ENCODE data around the gene GPC6.
"Not testable (repeated sequence)": the region's sequence is repeated elsewhere in the genome, so short reads cannot be mapped to it uniquely, and the experiment has no call there.

Gene GPC6

GRCh38 chr13:93435651-93436050, 209.0 kb downstream of the GPC6 start:
- no peak for DNase-seq (ENCODE audit: low read depth)

DNA sequence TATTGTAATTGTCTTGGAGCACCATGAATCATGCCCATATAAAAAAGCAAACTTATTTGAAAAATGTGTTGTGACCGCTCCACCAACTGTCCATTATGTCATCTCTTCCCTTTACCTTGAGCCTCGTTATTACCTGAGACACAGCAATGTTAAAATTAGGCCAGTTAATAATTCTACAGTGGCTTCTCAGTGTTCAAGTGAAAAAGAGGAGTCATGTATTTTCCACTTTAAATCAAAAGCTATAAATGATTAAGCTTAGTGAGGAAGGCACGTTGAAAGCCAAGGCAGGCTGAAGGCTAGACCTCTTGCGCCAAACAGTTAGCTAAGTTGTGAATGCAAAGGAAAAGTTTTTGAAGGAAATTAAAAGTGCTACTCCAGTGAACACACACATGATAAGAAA, 210.5 kb downstream of the GPC6 start:
- no peak for DNase-seq (ENCODE audit: low read depth)

GRCh38 chr13:93446238-93446637, 219.6 kb downstream of the GPC6 start:
- no peak for DNase-seq (ENCODE audit: low read depth)

DNA sequence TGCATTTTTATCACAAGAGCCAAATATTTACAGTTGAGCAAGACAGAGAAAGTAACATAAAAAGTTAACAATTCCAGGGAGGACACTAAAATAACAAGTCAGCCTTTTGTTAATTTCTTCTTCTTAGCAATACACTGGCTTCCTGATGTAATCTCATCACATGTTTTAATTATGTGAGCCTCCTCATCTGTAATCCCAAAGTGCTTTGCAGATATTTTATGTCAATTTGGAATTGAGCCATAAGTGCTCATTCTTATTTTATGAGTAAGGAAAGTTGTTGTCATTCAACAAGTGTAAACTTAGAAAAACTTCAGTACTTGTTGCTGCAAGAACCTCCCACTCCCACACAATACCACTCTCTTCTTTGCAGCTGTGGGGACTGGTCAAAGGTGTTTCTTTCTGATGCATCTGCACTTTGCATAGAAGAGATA, 223.6 kb downstream of the GPC6 start:
- no peak for DNase-seq (ENCODE audit: low read depth)

GRCh38 chr13:93450761-93451160, 224.2 kb downstream of the GPC6 start:
- DNase-seq (ENCODE audit: low read depth) = no peak

DNA sequence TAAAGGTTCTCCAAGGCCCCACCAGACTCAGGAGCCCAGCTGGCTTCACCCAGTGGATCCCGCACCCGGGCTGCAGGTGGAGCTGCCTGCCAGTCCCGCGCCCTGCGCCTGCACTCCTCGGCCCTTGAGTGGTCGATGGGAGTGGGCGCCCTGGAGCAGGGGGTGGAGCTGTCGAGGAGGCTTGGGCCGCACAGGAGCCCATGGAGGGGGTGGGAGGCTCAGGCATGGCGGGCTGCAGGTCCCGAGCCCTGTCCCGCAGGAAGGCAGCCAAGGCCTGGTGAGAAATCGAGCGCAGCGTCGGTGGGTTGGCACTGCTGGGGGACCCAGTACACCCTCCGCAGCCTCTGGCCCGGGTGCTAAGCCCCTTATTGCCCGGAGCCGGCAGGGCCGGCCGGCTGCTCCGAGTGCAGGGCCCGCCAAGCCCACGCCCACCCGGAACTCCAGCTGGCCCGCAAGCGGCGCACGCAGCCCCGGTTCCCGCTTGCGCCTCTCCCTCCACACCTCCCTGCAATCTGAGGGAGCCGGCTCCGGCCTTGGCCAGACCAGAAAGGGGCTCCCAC, 228.1 kb downstream of the GPC6 start:
- not testable (repeated sequence) for DNase-seq (ENCODE audit: low read depth)

- no peak for DNase-seq (ENCODE audit: low read depth)
Measured at GRCh38 chr13:93455861-93456260, 229.3 kb downstream of the GPC6 start.

GRCh38 chr13:93460005-93460404, 233.4 kb downstream of the GPC6 start:
- no peak for DNase-seq (ENCODE audit: low read depth)

DNA sequence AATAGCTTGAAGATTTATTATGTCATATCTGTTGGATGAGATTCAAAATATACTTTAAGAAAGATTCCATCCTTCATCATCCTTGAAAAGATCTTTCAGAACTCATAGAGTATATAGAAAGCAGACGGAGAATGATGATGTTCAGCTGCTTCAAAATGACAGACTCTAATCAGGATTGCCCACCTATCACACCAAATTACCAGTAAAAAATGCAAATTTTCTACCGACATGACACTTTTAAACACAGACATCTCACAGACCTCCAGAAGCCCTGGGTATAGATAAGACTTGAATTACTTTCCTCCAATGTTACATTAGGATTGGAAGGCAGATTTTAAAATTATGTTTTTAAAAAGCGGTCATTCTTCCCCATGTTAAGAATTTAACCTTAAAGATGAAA, 235.5 kb downstream of the GPC6 start:
- no peak for DNase-seq (ENCODE audit: low read depth)

- no peak for DNase-seq (ENCODE audit: low read depth)
Measured at GRCh38 chr13:93466502-93467036, 240.0 kb downstream of the GPC6 start.

DNA sequence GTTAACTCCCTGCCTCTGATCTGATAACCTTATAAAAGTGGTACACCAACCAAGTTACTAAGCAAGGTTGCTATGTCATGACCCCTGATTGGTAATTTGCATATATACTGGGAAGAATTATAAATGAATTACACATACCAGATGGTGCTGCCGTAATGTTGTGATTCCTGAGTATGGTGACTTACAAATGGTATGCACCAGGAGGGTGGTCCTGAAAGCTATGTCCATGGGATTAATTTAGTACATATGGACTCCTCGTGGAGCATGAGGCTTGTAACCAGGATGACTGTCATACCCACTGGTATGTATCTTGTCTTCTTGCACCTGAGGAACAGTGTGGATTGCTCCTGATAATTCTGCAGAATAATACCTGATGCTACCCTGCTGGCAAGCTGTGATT, 240.6 kb downstream of the GPC6 start:
- no peak for DNase-seq (ENCODE audit: low read depth)

- DNase-seq (ENCODE audit: low read depth) = no peak
Measured at GRCh38 chr13:93468433-93468832, 241.8 kb downstream of the GPC6 start.

DNA sequence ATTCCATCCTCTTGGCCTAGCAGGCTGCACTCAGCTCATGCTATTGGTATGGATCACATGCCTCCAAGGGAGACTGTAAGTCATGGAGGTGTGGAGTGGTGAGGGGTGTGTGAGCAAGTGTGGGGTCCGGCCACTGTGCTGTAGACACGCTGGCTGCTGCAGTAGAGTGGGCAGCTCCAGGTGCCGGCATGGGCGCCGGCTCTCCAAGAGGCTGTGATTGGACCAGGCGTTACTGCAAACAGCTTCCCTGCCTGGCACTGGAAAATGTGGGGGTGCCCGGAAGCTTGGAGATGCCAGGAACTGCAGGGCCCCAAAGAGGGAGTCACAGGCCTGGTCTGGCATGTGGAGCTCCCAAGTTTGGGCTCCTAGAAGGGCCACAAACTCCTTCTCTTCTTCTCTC, 245.7 kb downstream of the GPC6 start:
- no peak for DNase-seq (ENCODE audit: low read depth)

- no peak for DNase-seq (ENCODE audit: low read depth)
Measured at GRCh38 chr13:93472814-93473296, 246.2 kb downstream of the GPC6 start.

GRCh38 chr13:93473441-93474270, 247.0 kb downstream of the GPC6 start:
- no peak for DNase-seq (ENCODE audit: low read depth)

- DNase-seq (ENCODE audit: low read depth) = no peak
Measured at GRCh38 chr13:93476175-93476574, 249.6 kb downstream of the GPC6 start.

GRCh38 chr13:93477238-93477637, 250.6 kb downstream of the GPC6 start:
- no peak for DNase-seq (ENCODE audit: low read depth)

DNA sequence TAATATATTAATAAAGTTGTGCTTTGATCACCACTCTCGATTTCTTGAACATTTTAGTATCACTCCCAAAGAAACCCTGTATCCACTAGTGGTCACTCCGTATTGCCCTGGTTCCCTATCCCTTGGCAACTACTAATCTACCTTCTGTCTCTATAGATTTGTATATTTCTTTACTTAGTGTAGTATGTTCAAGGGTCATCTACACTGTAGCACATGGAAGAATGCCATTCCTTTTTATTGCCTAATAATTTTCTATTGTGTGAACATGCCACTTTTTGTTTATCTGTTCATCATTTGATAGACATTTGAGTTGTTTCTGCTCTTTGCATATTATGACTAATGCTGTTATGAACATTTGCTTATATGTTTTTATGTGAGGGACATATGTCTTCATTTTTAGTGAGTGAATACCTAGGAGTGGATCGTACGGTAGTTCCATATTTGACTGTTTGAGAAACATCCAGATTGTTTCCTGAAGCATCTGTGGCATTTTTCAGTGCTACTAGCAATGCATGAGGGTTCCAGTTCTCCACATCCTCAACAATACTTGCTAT, 254.0 kb downstream of the GPC6 start:
- DNase-seq (ENCODE audit: low read depth) = no peak

DNA sequence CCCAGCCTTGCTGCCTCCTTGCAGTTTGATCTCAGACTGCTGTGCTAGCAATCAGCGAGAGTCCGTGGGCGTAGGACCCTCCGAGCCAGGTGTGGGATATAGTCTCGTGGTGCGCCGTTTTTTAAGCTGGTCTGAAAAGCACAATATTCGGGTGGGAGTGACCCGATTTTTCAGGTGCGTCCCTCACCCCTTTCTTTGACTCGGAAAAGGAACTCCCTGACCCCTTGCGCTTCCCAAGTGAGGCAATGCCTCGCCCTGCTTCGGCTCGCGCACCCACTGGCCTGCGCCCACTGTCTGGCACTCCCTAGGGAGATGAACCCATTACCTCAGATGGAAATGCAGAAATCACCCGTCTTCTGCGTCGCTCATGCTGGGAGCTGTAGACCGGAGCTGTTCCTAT, 269.5 kb downstream of the GPC6 start:
- DNase-seq (ENCODE audit: low read depth) = not testable (repeated sequence)

- no peak for DNase-seq (ENCODE audit: low read depth)
Measured at GRCh38 chr13:93496985-93497673, 270.5 kb downstream of the GPC6 start.

GRCh38 chr13:93499991-93500390, 273.4 kb downstream of the GPC6 start:
- no peak for DNase-seq (ENCODE audit: low read depth)

- no peak for DNase-seq (ENCODE audit: low read depth)
Measured at GRCh38 chr13:93502071-93502470, 275.5 kb downstream of the GPC6 start.

Measured in stimulated activated CD4-positive, alpha-beta T cell treated with anti-CD3 and anti-CD28 coated beads, Interleukin-2, amount 100 ng/mL, for 4 hours (primary cell).